Activated naive CD4-positive, alpha-beta T cell treated with anti-CD3 and anti-CD28 coated beads for 36 hours (primary cell): Measurements from ENCODE around the gene FLVCR2. TPM values are rescaled to one million over a fixed set of nuclear protein-coding genes. Genes with fewer than 3 reads are reported as not detected.
A peak's percentile ranks its signal among the peaks of the same experiment; 100 is the strongest.

Experiments
- CTCF ChIA-PET: fragments of 350-600 bp; sonication (Branson Sonifier 250); formaldehyde crosslinking; loops from one replicate; lab custom pipeline; 2021; ENCODE audit warnings: antibody characterized with exemption; lab: Charles Lee
- DNase-seq: peaks from one replicate; pipeline ENCODE4 v3.0.0-alpha.2; 2020
- H3K27ac Mint-ChIP-seq: one replicate; pipeline ENCODE4 v1.8.0; 2021; ENCODE audit warnings: mild to moderate bottlenecking, mixed read lengths
- H3K27me3 Mint-ChIP-seq: one replicate; pipeline ENCODE4 v1.8.0; 2021; ENCODE audit warnings: low read depth, mixed read lengths
- H3K36me3 Mint-ChIP-seq: one replicate; pipeline ENCODE4 v1.8.0; 2021; ENCODE audit warnings: low read depth, mixed read lengths
- H3K4me1 Mint-ChIP-seq: one replicate; pipeline ENCODE4 v1.8.0; 2021; ENCODE audit warnings: low read depth, mixed read lengths
- H3K4me3 Mint-ChIP-seq: one replicate; pipeline ENCODE4 v1.8.0; 2021; ENCODE audit warnings: mild to moderate bottlenecking, moderate library complexity, mixed read lengths
- H3K9me3 Mint-ChIP-seq: one replicate; pipeline ENCODE4 v1.8.0; 2021; ENCODE audit warnings: mixed read lengths
- intact Hi-C: fragments of 100-400 bp; cut with micrococcal nuclease; formaldehyde crosslinking; loops from one replicate; pipeline ENCODE4 v1.15.1; 2023
- total RNA-seq, 2 experiments: library from RNA; stranded (reverse); gene quantifications; one replicate each; pipeline ENCODE4 v1.2.3, GENCODE V29; 2021

Gene FLVCR2
- 10 to 100 TPM in 1 of 2 experiments, 1 to 10 TPM in 1; 5.8 to 10.4 TPM for total RNA-seq

- Mint-ChIP-seq H3K27ac (peak within 1 kb of the TSS; percentile 78), H3K27me3 (no peaks in the 10 kb centered on the region), H3K9me3 (no peaks in the 10 kb centered on the region), H3K4me3 (peak within 1 kb of the TSS; percentile 82), H3K4me1 (peaks cover 22% of the 10 kb centered on the region), H3K36me3 (no peaks in the 10 kb centered on the region)
- intact Hi-C loops: loop anchor here (1.0 to 10.0 kb wide), 2 partner anchors 16 to 327 kb away; no protein-coding TSS in a partner anchor
- DNase-seq: peak; percentile 59
- CTCF ChIA-PET: interaction anchor here (0.6 to 11.3 kb wide), 40 partner anchors 9 to 404 kb away, joined by 3 to 255 read pairs (median 4); partner anchors contain the start of genes ERG28, TGFB3 and TTLL5
Measured at GRCh38 chr14:75578102-75578785, at the start of gene FLVCR2. TSS of gene FLVCR2 (plus strand) at chr14:75578620. CDS start at chr14:75578973, 353 bp downstream.

- peak overlapping the region; percentile 30 for H3K4me3 Mint-ChIP-seq
- H3K36me3 Mint-ChIP-seq: peaks cover 78% of the 10 kb centered on the region
- H3K27ac Mint-ChIP-seq: peak overlapping the region; percentile 38
- intact Hi-C loops: loop anchor here (1.0 kb wide), 1 partner anchor 9 kb away; no protein-coding TSS in a partner anchor
- peaks cover 86% of the 10 kb centered on the region for H3K4me1 Mint-ChIP-seq
- H3K27me3 Mint-ChIP-seq: no peaks in the 10 kb centered on the region
- H3K9me3 Mint-ChIP-seq: no peaks in the 10 kb centered on the region
- CTCF ChIA-PET: interaction anchor here (0.8 to 1.4 kb wide), 3 partner anchors 10 to 123 kb away, joined by 3 to 5 read pairs (median 5); no protein-coding TSS in a partner anchor
- peak; percentile 26 for DNase-seq
Measured at GRCh38 chr14:75531256-75531655, 47.2 kb upstream of the FLVCR2 start.

GRCh38 chr14:75531660-75532317 is 46.6 kb upstream of the FLVCR2 start:
- H3K4me1 Mint-ChIP-seq: peaks cover 83% of the 10 kb centered on the region
- peak overlapping the region; percentile 30 for H3K4me3 Mint-ChIP-seq
- no peak for DNase-seq
- no peaks in the 10 kb centered on the region for H3K9me3 Mint-ChIP-seq
- CTCF ChIA-PET: interaction anchor here (0.8 to 1.4 kb wide), 2 partner anchors 29 to 122 kb away, joined by 5 read pairs; no protein-coding TSS in a partner anchor
- H3K36me3 Mint-ChIP-seq: peaks cover 75% of the 10 kb centered on the region
- peak overlapping the region; percentile 75 for H3K27ac Mint-ChIP-seq
- intact Hi-C loops: loop anchor here (1.0 kb wide), 1 partner anchor 9 kb away; no protein-coding TSS in a partner anchor
- no peaks in the 10 kb centered on the region for H3K27me3 Mint-ChIP-seq

GRCh38 chr14:75533791-75534555 is 44.4 kb upstream of the FLVCR2 start:
- DNase-seq: no peak
- Mint-ChIP-seq H3K27ac (peak overlapping the region; percentile 83), H3K36me3 (peaks cover 70% of the 10 kb centered on the region), H3K4me3 (peak overlapping the region; percentile 37), H3K4me1 (peaks cover 82% of the 10 kb centered on the region), H3K9me3 (no peaks in the 10 kb centered on the region), H3K27me3 (no peaks in the 10 kb centered on the region)
- intact Hi-C loops: loop anchor here (1.0 kb wide), 1 partner anchor 8 kb away; no protein-coding TSS in a partner anchor
- CTCF ChIA-PET: interaction anchor here (0.6 to 3.8 kb wide), 4 partner anchors 12 to 45 kb away, joined by 3 to 14 read pairs (median 6); partner anchors contain the start of gene BATF

GRCh38 chr14:75535164-75535898 is 43.1 kb upstream of the FLVCR2 start:
- peak overlapping the region; percentile 81 for H3K27ac Mint-ChIP-seq
- H3K9me3 Mint-ChIP-seq: no peaks in the 10 kb centered on the region

GRCh38 chr14:75537071-75537470 is 41.3 kb upstream of the FLVCR2 start:
- Mint-ChIP-seq H3K36me3 (peaks cover 74% of the 10 kb centered on the region), H3K4me3 (no peak overlapping the region), H3K27ac (peak overlapping the region; percentile 81), H3K9me3 (no peaks in the 10 kb centered on the region), H3K4me1 (peaks cover 90% of the 10 kb centered on the region), H3K27me3 (no peaks in the 10 kb centered on the region)
- DNase-seq: no peak
- CTCF ChIA-PET: no interaction called here
- intact Hi-C loops: no loop called here

More at GRCh38 chr14:75535164-75535898, 43.1 kb upstream of the FLVCR2 start:
- CTCF ChIA-PET: interaction anchor here (0.6 to 3.8 kb wide), 7 partner anchors 9 to 47 kb away, joined by 3 to 14 read pairs (median 3); partner anchors contain the start of gene BATF
- Mint-ChIP-seq H3K4me3 (no peak overlapping the region), H3K4me1 (peaks cover 85% of the 10 kb centered on the region), H3K36me3 (peaks cover 70% of the 10 kb centered on the region), H3K27me3 (no peaks in the 10 kb centered on the region)
- no peak for DNase-seq
- intact Hi-C loops: no loop called here

- Mint-ChIP-seq H3K36me3 (peaks cover 66% of the 10 kb centered on the region), H3K27me3 (no peaks in the 10 kb centered on the region), H3K9me3 (no peaks in the 10 kb centered on the region), H3K4me3 (peak overlapping the region; percentile 44), H3K4me1 (peaks cover 86% of the 10 kb centered on the region), H3K27ac (peak overlapping the region; percentile 99)
- CTCF ChIA-PET: interaction anchor here (0.7 to 9.4 kb wide), 9 partner anchors 12 to 60 kb away, joined by 3 to 79 read pairs (median 4); partner anchors contain the start of gene BATF
- no peak for DNase-seq
- intact Hi-C loops: no loop called here
Measured at GRCh38 chr14:75539162-75539560, 39.3 kb upstream of the FLVCR2 start.

GRCh38 chr14:75539561-75540478 is 38.6 kb upstream of the FLVCR2 start:
- intact Hi-C loops: loop anchor here (1.0 to 5.0 kb wide), 2 partner anchors 9 to 1502 kb away; no protein-coding TSS in a partner anchor
- Mint-ChIP-seq H3K27me3 (no peaks in the 10 kb centered on the region), H3K4me1 (peaks cover 83% of the 10 kb centered on the region), H3K4me3 (peak overlapping the region; percentile 66), H3K9me3 (no peaks in the 10 kb centered on the region), H3K27ac (peak overlapping the region; percentile 99), H3K36me3 (peaks cover 69% of the 10 kb centered on the region)
- CTCF ChIA-PET: interaction anchor here (0.7 to 9.4 kb wide), 10 partner anchors 12 to 60 kb away, joined by 3 to 79 read pairs (median 4); partner anchors contain the start of gene BATF
- peak; percentile 69 for DNase-seq

- H3K36me3 Mint-ChIP-seq: peaks cover 67% of the 10 kb centered on the region
Measured at GRCh38 chr14:75540479-75540851, 38.0 kb upstream of the FLVCR2 start.

GRCh38 chr14:75542588-75543091 is 35.8 kb upstream of the FLVCR2 start:
- H3K9me3 Mint-ChIP-seq: no peaks in the 10 kb centered on the region
- no peaks in the 10 kb centered on the region for H3K27me3 Mint-ChIP-seq
- CTCF ChIA-PET: interaction anchor here (0.9 to 9.4 kb wide), 10 partner anchors 10 to 113 kb away, joined by 3 to 79 read pairs (median 6); partner anchors contain the start of gene BATF
- H3K4me3 Mint-ChIP-seq: peak overlapping the region; percentile 65
- H3K4me1 Mint-ChIP-seq: peaks cover 84% of the 10 kb centered on the region
- H3K36me3 Mint-ChIP-seq: peaks cover 71% of the 10 kb centered on the region
- intact Hi-C loops: loop anchor here (1.0 to 5.0 kb wide), 9 partner anchors 17 to 1500 kb away; partner anchors contain the start of genes BATF, ERG28 and TMED10
- peak overlapping the region; percentile 99 for H3K27ac Mint-ChIP-seq
- peak; percentile 97 for DNase-seq

More at GRCh38 chr14:75540479-75540851, 38.0 kb upstream of the FLVCR2 start:
- H3K9me3 Mint-ChIP-seq: no peaks in the 10 kb centered on the region
- DNase-seq: no peak
- peaks cover 79% of the 10 kb centered on the region for H3K4me1 Mint-ChIP-seq
- peak overlapping the region; percentile 99 for H3K27ac Mint-ChIP-seq
- peak overlapping the region; percentile 66 for H3K4me3 Mint-ChIP-seq
- intact Hi-C loops: loop anchor here (1.0 to 5.0 kb wide), 2 partner anchors 9 to 1502 kb away; no protein-coding TSS in a partner anchor
- H3K27me3 Mint-ChIP-seq: no peaks in the 10 kb centered on the region
- CTCF ChIA-PET: interaction anchor here (0.6 to 9.4 kb wide), 7 partner anchors 13 to 110 kb away, joined by 3 to 79 read pairs (median 8); partner anchors contain the start of gene BATF
